Measurements from ENCODE around the gene COL19A1.

DNA sequence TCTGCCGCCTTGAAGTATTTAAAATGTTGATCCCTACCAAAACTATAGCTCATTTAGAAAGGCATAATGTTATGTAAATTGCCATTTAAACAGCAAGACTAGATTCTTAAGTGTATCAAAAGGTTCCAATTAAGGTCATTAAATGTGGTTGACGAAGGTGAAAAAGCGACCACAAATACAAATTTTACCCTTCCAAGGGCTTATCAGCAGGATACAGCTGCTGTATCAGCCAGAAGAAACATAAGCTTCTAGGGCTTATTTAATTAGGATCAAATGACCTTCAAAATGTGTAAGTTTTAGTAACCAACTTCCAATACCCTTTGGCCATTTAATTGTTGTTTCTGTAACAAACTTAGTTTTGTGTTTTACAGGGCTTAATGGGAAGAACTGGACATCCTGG, 296.6 kb downstream of the COL19A1 start:
- TF ChIP-seq, protein P1, sequence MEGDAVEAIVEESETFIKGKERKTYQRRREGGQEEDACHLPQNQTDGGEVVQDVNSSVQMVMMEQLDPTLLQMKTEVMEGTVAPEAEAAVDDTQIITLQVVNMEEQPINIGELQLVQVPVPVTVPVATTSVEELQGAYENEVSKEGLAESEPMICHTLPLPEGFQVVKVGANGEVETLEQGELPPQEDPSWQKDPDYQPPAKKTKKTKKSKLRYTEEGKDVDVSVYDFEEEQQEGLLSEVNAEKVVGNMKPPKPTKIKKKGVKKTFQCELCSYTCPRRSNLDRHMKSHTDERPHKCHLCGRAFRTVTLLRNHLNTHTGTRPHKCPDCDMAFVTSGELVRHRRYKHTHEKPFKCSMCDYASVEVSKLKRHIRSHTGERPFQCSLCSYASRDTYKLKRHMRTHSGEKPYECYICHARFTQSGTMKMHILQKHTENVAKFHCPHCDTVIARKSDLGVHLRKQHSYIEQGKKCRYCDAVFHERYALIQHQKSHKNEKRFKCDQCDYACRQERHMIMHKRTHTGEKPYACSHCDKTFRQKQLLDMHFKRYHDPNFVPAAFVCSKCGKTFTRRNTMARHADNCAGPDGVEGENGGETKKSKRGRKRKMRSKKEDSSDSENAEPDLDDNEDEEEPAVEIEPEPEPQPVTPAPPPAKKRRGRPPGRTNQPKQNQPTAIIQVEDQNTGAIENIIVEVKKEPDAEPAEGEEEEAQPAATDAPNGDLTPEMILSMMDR (IDR thresholded peaks at IDR 0.05), result no peak
- no peak for TF ChIP-seq EP300 (IDR thresholded peaks at IDR 0.05)

Measured in ovary (tissue), 3 donors.